ENCODE results near the gene RBPJL. TPM values are rescaled to one million over a fixed set of nuclear protein-coding genes. Genes with fewer than 3 reads are reported as not detected.

Gene RBPJL
- total RNA-seq, 1 donor from 2014 or later = not detected

- Histone ChIP-seq H3K27me3 (no peaks in the 10 kb centered on the region), H3K4me1 (peaks cover 9% of the 10 kb centered on the region), H3K9ac (no peak overlapping the region), H3K9me3 (ENCODE audit: low read depth) (no peaks in the 10 kb centered on the region), H4K20me1 (ENCODE audit: low read depth) (no peaks in the 10 kb centered on the region), H3K4me3 (no peak overlapping the region), H3F3A (ENCODE audit: low read depth) (no peaks in the 10 kb centered on the region), H3K4me2 (no peak overlapping the region), H3K79me2 (ENCODE audit: low read depth) (peaks cover 1% of the 10 kb centered on the region), H2AFZ (replicated peaks) (peak overlapping the region; percentile 71), H3K27ac (no peak overlapping the region), H3K36me3 (no peaks in the 10 kb centered on the region)
- no peak for TF ChIP-seq EZH2 (IDR thresholded peaks at IDR 0.05)
- no peak for TF ChIP-seq EZH2phosphoT487 (IDR thresholded peaks at IDR 0.05)
- no peak for TF ChIP-seq CTCF (IDR thresholded peaks at IDR 0.05)
- no peaks in the 10 kb centered on the region for H3K36me3 Mint-ChIP-seq
- H3K27me3 Mint-ChIP-seq (ENCODE audit: insufficient read depth, low read depth) = peaks cover 5% of the 10 kb centered on the region
- peaks cover 14% of the 10 kb centered on the region for H3K4me1 Mint-ChIP-seq
- no peak overlapping the region for H3K27ac Mint-ChIP-seq
- H3K4me3 Mint-ChIP-seq = no peak overlapping the region
- no peaks in the 10 kb centered on the region for H3K9me3 Mint-ChIP-seq
- no peak for DNase-seq (ENCODE audit: low spot score)
Measured at GRCh38 chr20:45358282-45359068, 51.8 kb downstream of the RBPJL start.

- no peak overlapping the region for H3K9ac ChIP-seq
- H3K4me1 ChIP-seq = peaks cover 10% of the 10 kb centered on the region
- no peak for TF ChIP-seq EZH2phosphoT487 (IDR thresholded peaks at IDR 0.05)
- TF ChIP-seq CTCF (IDR thresholded peaks at IDR 0.05) = no peak
- no peak for TF ChIP-seq EZH2 (IDR thresholded peaks at IDR 0.05)
- Mint-ChIP-seq H3K36me3 (no peaks in the 10 kb centered on the region), H3K27ac (no peak overlapping the region), H3K4me1 (peaks cover 18% of the 10 kb centered on the region), H3K27me3 (ENCODE audit: insufficient read depth, low read depth) (peaks cover 5% of the 10 kb centered on the region), H3K9me3 (no peaks in the 10 kb centered on the region), H3K4me3 (no peak overlapping the region)
- H2AFZ ChIP-seq (replicated peaks) = no peak overlapping the region
- H4K20me1 ChIP-seq (ENCODE audit: low read depth) = peaks cover 4% of the 10 kb centered on the region
- no peaks in the 10 kb centered on the region for H3K36me3 ChIP-seq
- H3K4me2 ChIP-seq = no peak overlapping the region
- no peak for DNase-seq (ENCODE audit: low spot score)
- H3F3A ChIP-seq (ENCODE audit: low read depth) = no peaks in the 10 kb centered on the region
- no peak overlapping the region for H3K27ac ChIP-seq
- H3K79me2 ChIP-seq (ENCODE audit: low read depth) = peaks cover 7% of the 10 kb centered on the region
- H3K27me3 ChIP-seq = no peaks in the 10 kb centered on the region
- no peak overlapping the region for H3K4me3 ChIP-seq
- no peaks in the 10 kb centered on the region for H3K9me3 ChIP-seq (ENCODE audit: low read depth)
Measured at GRCh38 chr20:45359069-45359405, 52.4 kb downstream of the RBPJL start.

GRCh38 chr20:45359406-45360148, 52.9 kb downstream of the RBPJL start:
- Mint-ChIP-seq H3K36me3 (no peaks in the 10 kb centered on the region), H3K27ac (no peak overlapping the region), H3K9me3 (no peaks in the 10 kb centered on the region), H3K4me3 (no peak overlapping the region), H3K4me1 (peaks cover 17% of the 10 kb centered on the region), H3K27me3 (ENCODE audit: insufficient read depth, low read depth) (peaks cover 5% of the 10 kb centered on the region)
- Histone ChIP-seq H3K4me3 (no peak overlapping the region), H3K4me2 (no peak overlapping the region), H3K36me3 (no peaks in the 10 kb centered on the region), H3K9ac (no peak overlapping the region), H4K20me1 (ENCODE audit: low read depth) (peaks cover 4% of the 10 kb centered on the region), H3K27ac (no peak overlapping the region), H3F3A (ENCODE audit: low read depth) (no peaks in the 10 kb centered on the region), H3K4me1 (peaks cover 12% of the 10 kb centered on the region), H3K27me3 (no peaks in the 10 kb centered on the region), H3K79me2 (ENCODE audit: low read depth) (peaks cover 9% of the 10 kb centered on the region), H2AFZ (replicated peaks) (no peak overlapping the region), H3K9me3 (ENCODE audit: low read depth) (no peaks in the 10 kb centered on the region)
- TF ChIP-seq CTCF (IDR thresholded peaks at IDR 0.05) = no peak
- no peak for TF ChIP-seq EZH2phosphoT487 (IDR thresholded peaks at IDR 0.05)
- no peak for TF ChIP-seq EZH2 (IDR thresholded peaks at IDR 0.05)
- DNase-seq (ENCODE audit: low spot score) = peak; percentile 53

Data from neural progenitor cell (in vitro differentiated cells).